Activated CD4-positive, alpha-beta T cell treated with anti-CD3 and anti-CD28 coated beads, Interleukin-2, amount 10 ng/mL, durations not matched to agents 7 days and 5 days (primary cell): Measurements from ENCODE around the gene CMC2. TPM values are rescaled to one million over a fixed set of nuclear protein-coding genes. Genes with fewer than 3 reads are reported as not detected.
A peak's percentile ranks its signal among the peaks of the same experiment; 100 is the strongest.

Experiments used
- CTCF ChIA-PET: fragments of 350-600 bp; sonication (Branson Sonifier 250); formaldehyde crosslinking; loops from one replicate; lab custom pipeline; 2021; ENCODE audit warnings: antibody characterized with exemption; lab: Charles Lee
- POLR2A ChIA-PET: fragments of 350-600 bp; sonication (Branson Sonifier 250); formaldehyde crosslinking; loops from one replicate; lab custom pipeline; 2021; ENCODE audit warnings: antibody characterized with exemption; lab: Charles Lee
- DNase-seq: peaks from one replicate; pipeline ENCODE4 v3.0.0-alpha.2; 2020
- H3K27ac Mint-ChIP-seq: one replicate; pipeline ENCODE4 v1.8.0; 2021; ENCODE audit warnings: mild to moderate bottlenecking, moderate library complexity, mixed read lengths
- H3K27me3 Mint-ChIP-seq: one replicate; pipeline ENCODE4 v1.8.0; 2021; ENCODE audit warnings: mixed read lengths
- H3K36me3 Mint-ChIP-seq: one replicate; pipeline ENCODE4 v1.8.0; 2021; ENCODE audit warnings: low read depth, mixed read lengths
- H3K4me1 Mint-ChIP-seq: one replicate; pipeline ENCODE4 v1.8.0; 2021; ENCODE audit warnings: mixed read lengths
- H3K4me3 Mint-ChIP-seq: one replicate; pipeline ENCODE4 v1.8.0; 2021; ENCODE audit warnings: mild to moderate bottlenecking, moderate library complexity, mixed read lengths
- H3K9me3 Mint-ChIP-seq: one replicate; pipeline ENCODE4 v1.8.0; 2021; ENCODE audit warnings: mixed read lengths
- total RNA-seq, 2 experiments: library from RNA; stranded (reverse); gene quantifications; one replicate each; pipeline ENCODE4 v1.2.3, GENCODE V29; 2021

Gene CMC2
- total RNA-seq, 2 experiments from 2014 or later: 90.3 to 99.7 TPM

- CTCF ChIA-PET: no interaction called here
- no peak for DNase-seq
- Mint-ChIP-seq H3K27me3 (no peaks in the 10 kb centered on the region), H3K4me3 (no peak overlapping the region), H3K4me1 (peaks cover 3% of the 10 kb centered on the region), H3K36me3 (peaks cover 14% of the 10 kb centered on the region), H3K9me3 (peaks cover 2% of the 10 kb centered on the region), H3K27ac (no peak overlapping the region)
- POLR2A ChIA-PET: no interaction called here
Observed at GRCh38 chr16:80966617-80967016, 40.1 kb downstream of the CMC2 start.

- H3K4me3 Mint-ChIP-seq: no peak overlapping the region
Observed at GRCh38 chr16:80964351-80964750, 42.3 kb downstream of the CMC2 start.

GRCh38 chr16:80962879-80963278 is 43.8 kb downstream of the CMC2 start:
- peaks cover 6% of the 10 kb centered on the region for H3K36me3 Mint-ChIP-seq
- H3K4me1 Mint-ChIP-seq: peaks cover 3% of the 10 kb centered on the region
- peaks cover 5% of the 10 kb centered on the region for H3K27me3 Mint-ChIP-seq
- H3K9me3 Mint-ChIP-seq: peaks cover 26% of the 10 kb centered on the region
- ChIA-PET CTCF (no interaction called here), POLR2A (no interaction called here)
- no peak overlapping the region for H3K27ac Mint-ChIP-seq
- no peak for DNase-seq
- H3K4me3 Mint-ChIP-seq: no peak overlapping the region

More at GRCh38 chr16:80964351-80964750, 42.3 kb downstream of the CMC2 start:
- Mint-ChIP-seq H3K27me3 (peaks cover 4% of the 10 kb centered on the region), H3K27ac (no peak overlapping the region), H3K4me1 (peaks cover 3% of the 10 kb centered on the region), H3K36me3 (peaks cover 11% of the 10 kb centered on the region), H3K9me3 (peaks cover 14% of the 10 kb centered on the region)
- no peak for DNase-seq
- CTCF ChIA-PET: no interaction called here
- POLR2A ChIA-PET: no interaction called here

GRCh38 chr16:80958284-80958683 is 48.4 kb downstream of the CMC2 start:
- H3K27ac Mint-ChIP-seq: no peak overlapping the region
- H3K9me3 Mint-ChIP-seq: peaks cover 44% of the 10 kb centered on the region
- no peaks in the 10 kb centered on the region for H3K4me1 Mint-ChIP-seq

GRCh38 chr16:80954985-80955384 is 51.7 kb downstream of the CMC2 start:
- H3K9me3 Mint-ChIP-seq: peaks cover 36% of the 10 kb centered on the region
- H3K4me1 Mint-ChIP-seq: no peaks in the 10 kb centered on the region
- peaks cover 5% of the 10 kb centered on the region for H3K36me3 Mint-ChIP-seq

More at GRCh38 chr16:80958284-80958683, 48.4 kb downstream of the CMC2 start:
- POLR2A ChIA-PET: no interaction called here
- Mint-ChIP-seq H3K27me3 (peaks cover 21% of the 10 kb centered on the region), H3K4me3 (no peak overlapping the region), H3K36me3 (peaks cover 5% of the 10 kb centered on the region)
- DNase-seq: no peak
- CTCF ChIA-PET: interaction anchor here (0.9 kb wide), 1 partner anchor 17 kb away, joined by 3 read pairs; no protein-coding TSS in a partner anchor

GRCh38 chr16:80948886-80949493 is 57.7 kb downstream of the CMC2 start:
- CTCF ChIA-PET: interaction anchor here (0.5 to 1.4 kb wide), 2 partner anchors 25 to 168 kb away, joined by 3 to 5 read pairs; no protein-coding TSS in a partner anchor
- no peak overlapping the region for H3K4me3 Mint-ChIP-seq
- no peak overlapping the region for H3K27ac Mint-ChIP-seq
- H3K4me1 Mint-ChIP-seq: peaks cover 9% of the 10 kb centered on the region
- peaks cover 9% of the 10 kb centered on the region for H3K27me3 Mint-ChIP-seq
- no peaks in the 10 kb centered on the region for H3K9me3 Mint-ChIP-seq
- DNase-seq: peak; percentile 37
- no peaks in the 10 kb centered on the region for H3K36me3 Mint-ChIP-seq
- POLR2A ChIA-PET: no interaction called here

More at GRCh38 chr16:80954985-80955384, 51.7 kb downstream of the CMC2 start:
- CTCF ChIA-PET: no interaction called here
- POLR2A ChIA-PET: no interaction called here
- Mint-ChIP-seq H3K27me3 (peaks cover 17% of the 10 kb centered on the region), H3K4me3 (no peak overlapping the region), H3K27ac (no peak overlapping the region)
- no peak for DNase-seq

- Mint-ChIP-seq H3K27me3 (peaks cover 9% of the 10 kb centered on the region), H3K4me3 (no peak overlapping the region), H3K36me3 (no peaks in the 10 kb centered on the region), H3K27ac (no peak overlapping the region), H3K4me1 (peaks cover 9% of the 10 kb centered on the region), H3K9me3 (no peaks in the 10 kb centered on the region)
- POLR2A ChIA-PET: no interaction called here
- DNase-seq: no peak
- CTCF ChIA-PET: interaction anchor here (1.4 kb wide), 1 partner anchor 24 kb away, joined by 3 read pairs; no protein-coding TSS in a partner anchor
Observed at GRCh38 chr16:80947708-80948625, 58.7 kb downstream of the CMC2 start.

GRCh38 chr16:80947239-80947638 is 59.4 kb downstream of the CMC2 start:
- Mint-ChIP-seq H3K36me3 (no peaks in the 10 kb centered on the region), H3K9me3 (no peaks in the 10 kb centered on the region), H3K4me1 (peaks cover 9% of the 10 kb centered on the region), H3K27ac (no peak overlapping the region), H3K4me3 (no peak overlapping the region), H3K27me3 (peaks cover 9% of the 10 kb centered on the region)
- ChIA-PET POLR2A (no interaction called here), CTCF (no interaction called here)
- DNase-seq: no peak

- DNase-seq: no peak
- CTCF ChIA-PET: no interaction called here
- H3K9me3 Mint-ChIP-seq: no peaks in the 10 kb centered on the region
- no peaks in the 10 kb centered on the region for H3K36me3 Mint-ChIP-seq
- POLR2A ChIA-PET: no interaction called here
- H3K4me1 Mint-ChIP-seq: peaks cover 9% of the 10 kb centered on the region
- H3K27me3 Mint-ChIP-seq: peaks cover 9% of the 10 kb centered on the region
- H3K4me3 Mint-ChIP-seq: no peak overlapping the region
- no peak overlapping the region for H3K27ac Mint-ChIP-seq
Observed at GRCh38 chr16:80946481-80946880, 60.2 kb downstream of the CMC2 start.

- no peaks in the 10 kb centered on the region for H3K4me1 Mint-ChIP-seq
Observed at GRCh38 chr16:80940069-80940856, 66.4 kb downstream of the CMC2 start.

GRCh38 chr16:80938879-80939260 is 67.8 kb downstream of the CMC2 start:
- Mint-ChIP-seq H3K4me1 (no peaks in the 10 kb centered on the region), H3K9me3 (no peaks in the 10 kb centered on the region), H3K4me3 (no peak overlapping the region), H3K27me3 (peaks cover 17% of the 10 kb centered on the region), H3K36me3 (no peaks in the 10 kb centered on the region), H3K27ac (no peak overlapping the region)
- ChIA-PET POLR2A (no interaction called here), CTCF (no interaction called here)
- DNase-seq: no peak

More at GRCh38 chr16:80940069-80940856, 66.4 kb downstream of the CMC2 start:
- H3K36me3 Mint-ChIP-seq: no peaks in the 10 kb centered on the region
- DNase-seq: no peak
- H3K9me3 Mint-ChIP-seq: no peaks in the 10 kb centered on the region
- H3K4me3 Mint-ChIP-seq: no peak overlapping the region
- no peak overlapping the region for H3K27ac Mint-ChIP-seq
- ChIA-PET CTCF (interaction anchor here (0.6 to 1.2 kb wide), 2 partner anchors 15 to 17 kb away, joined by 4 to 6 read pairs; no protein-coding TSS in a partner anchor), POLR2A (interaction anchor here (0.5 kb wide), 1 partner anchor 120 kb away, joined by 5 read pairs; no protein-coding TSS in a partner anchor)
- H3K27me3 Mint-ChIP-seq: peaks cover 5% of the 10 kb centered on the region

GRCh38 chr16:80938004-80938878 is 68.4 kb downstream of the CMC2 start:
- POLR2A ChIA-PET: no interaction called here
- H3K36me3 Mint-ChIP-seq: no peaks in the 10 kb centered on the region
- H3K4me3 Mint-ChIP-seq: no peak overlapping the region
- H3K27ac Mint-ChIP-seq: no peak overlapping the region
- no peak for DNase-seq
- CTCF ChIA-PET: no interaction called here
- H3K27me3 Mint-ChIP-seq: peaks cover 23% of the 10 kb centered on the region
- no peaks in the 10 kb centered on the region for H3K9me3 Mint-ChIP-seq
- no peaks in the 10 kb centered on the region for H3K4me1 Mint-ChIP-seq
